Measurements from ENCODE around the gene CHMP3.
"Not testable (repeated sequence)": the region's sequence is repeated elsewhere in the genome, so short reads cannot be mapped to it uniquely, and the experiment has no call there.

Gene CHMP3

DNA sequence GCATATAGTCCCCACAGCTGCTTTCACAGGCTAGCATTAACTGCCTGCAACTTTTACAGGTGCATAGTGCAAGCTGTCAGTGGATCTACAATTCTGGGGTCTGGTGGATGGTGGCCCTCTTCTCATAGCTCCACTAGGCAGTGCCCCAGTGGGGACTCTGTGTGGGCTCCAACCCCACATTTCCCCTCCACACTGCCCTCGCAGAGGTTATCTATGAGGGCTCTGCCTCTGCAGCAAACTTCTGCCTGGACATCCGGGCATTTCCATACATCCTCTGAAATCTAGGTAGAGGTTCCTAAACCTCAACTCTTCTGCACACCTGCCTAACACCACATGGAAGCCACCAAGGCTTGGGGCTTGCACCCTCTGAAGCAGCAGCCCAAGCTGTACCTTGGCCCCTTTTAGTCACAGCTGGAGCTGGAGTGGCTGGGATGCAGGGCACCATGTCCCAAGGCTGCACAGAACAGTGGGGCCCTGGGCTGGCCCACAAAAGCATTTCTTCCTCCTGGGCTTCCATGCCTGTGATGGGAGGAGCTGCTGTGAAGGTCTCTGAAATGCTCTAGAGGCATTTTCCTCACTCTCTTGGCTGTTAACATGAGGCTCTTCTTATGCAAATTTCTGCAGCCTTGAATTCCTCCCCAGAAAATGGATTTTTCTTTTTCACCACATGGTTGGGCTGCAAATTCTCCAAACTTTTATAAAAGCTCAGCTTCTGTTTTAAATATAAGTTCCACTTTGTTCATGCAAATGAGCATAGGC lies 62.7 kb downstream of the CHMP3 start:
- no peak for DNase-seq

DNA sequence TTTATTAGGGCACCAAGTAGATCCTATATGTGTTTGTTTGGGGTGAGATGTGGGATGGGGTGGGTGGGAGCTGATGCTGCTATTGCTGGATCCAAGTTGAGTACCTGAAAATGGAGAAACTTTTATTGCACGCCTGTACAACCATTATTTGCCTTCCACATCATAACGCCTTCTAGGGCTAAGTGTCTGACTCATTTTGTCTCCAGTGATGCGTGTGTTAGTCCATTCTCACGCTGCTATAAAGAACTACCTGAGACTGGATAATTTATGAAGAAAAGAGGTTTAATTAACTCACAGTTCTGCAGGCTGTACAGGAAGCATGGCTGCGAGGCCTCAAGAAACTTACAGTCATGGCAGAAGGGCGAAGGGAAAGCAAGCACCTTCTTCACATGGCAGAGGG lies 63.9 kb downstream of the CHMP3 start:
- DNase-seq: no peak

DNA sequence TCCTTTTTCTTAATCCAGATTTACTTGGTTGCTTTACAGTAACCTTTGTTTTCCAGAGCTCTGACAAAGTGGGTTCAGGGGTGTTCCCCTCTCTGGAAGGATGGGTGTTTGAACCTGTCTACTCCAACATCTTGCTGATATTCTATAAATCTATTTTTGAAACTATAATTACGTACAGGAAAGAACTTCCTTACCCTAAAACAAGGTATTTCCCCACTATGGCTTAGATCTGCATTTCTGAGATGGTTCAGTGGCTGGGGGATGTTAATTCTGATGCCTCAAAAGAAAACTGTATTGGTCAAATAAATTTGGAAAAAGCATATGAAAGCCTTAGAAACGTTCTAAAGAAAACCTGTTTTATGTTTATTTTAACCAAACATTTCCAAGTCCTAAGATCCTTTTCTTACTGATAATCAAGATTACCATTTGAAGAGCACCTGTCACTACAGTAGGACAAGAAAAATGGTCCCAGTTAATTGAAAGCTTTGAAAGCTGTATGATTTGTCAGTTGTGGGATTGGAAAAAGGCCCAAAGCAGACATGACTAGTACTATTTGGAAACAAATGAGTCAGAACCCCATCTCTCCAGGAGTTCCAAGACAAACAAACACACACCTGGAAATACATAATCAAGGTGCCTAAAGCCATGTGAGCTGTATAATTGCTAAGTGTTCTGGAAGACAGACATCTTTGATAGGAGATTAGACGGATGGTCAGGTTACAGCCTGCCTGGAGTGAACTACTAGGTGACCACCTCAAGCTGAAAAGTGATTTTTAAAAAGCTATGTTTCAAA lies 64.6 kb downstream of the CHMP3 start:
- DNase-seq: no peak

DNA sequence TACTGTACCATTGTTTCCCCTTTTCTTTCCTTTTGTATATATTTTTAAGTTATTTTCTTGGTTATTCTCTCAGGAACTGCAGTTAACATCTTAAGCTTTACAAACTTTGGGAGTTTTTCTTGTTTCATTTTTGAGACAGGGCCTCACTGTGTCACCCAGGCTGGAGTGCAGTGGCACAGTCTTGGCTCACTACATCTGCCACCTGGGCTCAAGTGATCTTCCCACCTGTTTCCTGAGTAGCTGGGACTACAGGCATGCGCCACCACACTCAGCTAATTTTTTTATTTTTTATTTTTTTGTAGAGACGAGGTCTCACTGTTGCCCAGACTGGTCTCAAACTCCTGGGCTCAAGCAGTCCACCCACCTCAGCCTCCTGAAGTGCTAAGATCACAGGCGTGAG lies 66.9 kb downstream of the CHMP3 start:
- DNase-seq: not testable (repeated sequence)

- no peak for DNase-seq
Measured at GRCh38 chr2:86492048-86492453, 71.2 kb downstream of the CHMP3 start.

- no peak for DNase-seq
Measured at GRCh38 chr2:86491088-86491487, 72.2 kb downstream of the CHMP3 start.

DNA sequence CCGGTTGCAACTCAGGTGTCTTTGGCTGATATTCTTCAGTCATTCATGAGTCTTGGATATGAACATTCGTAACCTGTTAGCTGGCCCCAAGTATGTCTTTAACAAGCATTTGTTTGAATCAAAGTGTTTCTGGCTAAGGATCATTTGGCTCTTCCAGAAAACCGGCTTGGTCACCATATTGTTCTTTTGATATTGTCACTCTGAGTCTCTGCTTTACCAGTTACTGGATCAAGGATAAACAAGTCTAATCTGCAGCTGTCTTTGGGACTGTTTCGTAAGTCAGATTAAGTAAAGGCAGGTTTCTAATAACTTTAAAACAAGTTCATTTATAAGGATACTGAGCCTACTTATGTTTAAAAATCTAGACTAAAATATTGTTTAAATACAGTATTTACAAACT lies 73.0 kb downstream of the CHMP3 start:
- no peak for DNase-seq

DNA sequence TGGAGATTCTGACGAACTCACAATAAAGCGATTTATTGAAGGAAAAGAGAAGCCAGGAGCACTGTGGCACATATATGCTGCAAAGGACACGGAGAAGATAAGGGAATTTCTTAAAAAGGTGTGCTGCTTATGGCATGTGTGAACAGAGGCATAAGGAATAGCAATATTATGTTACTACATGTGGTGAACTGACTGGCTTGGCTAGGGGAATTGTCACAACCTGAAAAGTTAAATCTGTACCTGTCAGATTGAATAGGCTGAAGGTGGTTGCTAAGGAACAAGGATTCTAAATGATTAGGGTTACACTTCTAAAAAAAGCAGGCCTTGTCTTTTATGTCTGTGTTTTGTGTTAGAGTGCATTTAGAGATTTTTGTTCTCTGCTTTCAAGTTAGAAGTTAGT lies 73.7 kb downstream of the CHMP3 start:
- no peak for DNase-seq

GRCh38 chr2:86488561-86489250 lies 74.5 kb downstream of the CHMP3 start:
- DNase-seq: no peak

- DNase-seq: no peak
Measured at GRCh38 chr2:86487062-86487461, 76.2 kb downstream of the CHMP3 start.

DNA sequence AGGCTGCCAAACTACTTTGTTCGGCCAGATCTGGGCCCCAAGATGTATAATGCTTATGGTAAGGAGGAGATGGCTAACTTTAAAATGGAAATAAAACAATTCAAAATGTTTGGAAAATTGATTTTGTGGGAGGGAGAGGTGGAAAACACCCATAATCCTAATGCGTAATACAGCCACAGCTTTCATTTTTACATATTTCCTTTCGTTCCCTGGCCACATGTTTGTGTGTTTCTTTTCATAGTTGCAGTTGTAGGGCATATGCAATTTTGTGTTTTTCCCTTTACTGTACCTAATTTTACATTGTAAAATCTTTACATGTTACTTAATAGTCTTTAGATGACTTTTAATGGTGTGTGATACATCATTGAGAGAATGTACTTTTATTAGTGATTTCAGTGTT lies 77.4 kb downstream of the CHMP3 start:
- DNase-seq: no peak

GRCh38 chr2:86485103-86485502 lies 78.1 kb downstream of the CHMP3 start:
- no peak for DNase-seq

DNA sequence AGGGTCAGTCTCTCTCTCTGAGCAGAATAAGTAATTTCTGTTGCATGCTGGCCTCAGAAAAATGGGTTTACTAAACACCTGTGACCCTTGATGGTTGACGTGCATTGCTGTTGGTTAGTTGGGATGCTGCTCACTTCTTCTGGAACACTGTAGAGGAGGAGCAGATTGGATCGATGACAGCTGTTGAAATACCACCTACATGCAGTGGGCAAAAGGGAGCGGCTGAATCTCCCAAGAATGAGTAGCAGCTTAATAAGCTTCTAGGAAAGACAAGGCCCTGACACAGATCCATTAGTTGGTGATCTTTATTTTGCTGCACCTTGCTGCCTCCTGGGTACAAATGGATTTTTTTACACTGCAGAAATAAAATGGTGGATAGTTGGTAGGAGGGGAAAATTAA lies 78.9 kb downstream of the CHMP3 start:
- no peak for DNase-seq

DNA sequence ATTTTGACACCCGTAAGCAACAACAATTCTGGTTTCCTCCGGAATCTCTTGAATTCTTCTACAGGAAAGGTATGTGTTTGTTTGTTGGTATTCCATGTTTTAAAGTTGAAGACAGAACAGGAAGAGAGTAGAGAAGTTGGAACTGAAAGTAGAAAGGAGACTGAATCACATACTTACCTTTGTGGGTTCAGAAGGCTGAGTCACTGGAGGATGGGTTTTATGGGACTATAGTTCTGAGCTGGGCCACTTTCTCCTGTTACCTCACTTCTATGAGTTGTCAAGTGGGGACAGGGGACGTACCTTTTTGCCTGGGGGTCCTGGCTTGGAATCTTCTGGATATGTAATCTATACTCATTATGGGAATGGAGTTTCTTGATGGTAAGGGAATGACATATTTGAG lies 81.2 kb downstream of the CHMP3 start:
- DNase-seq: no peak

DNA sequence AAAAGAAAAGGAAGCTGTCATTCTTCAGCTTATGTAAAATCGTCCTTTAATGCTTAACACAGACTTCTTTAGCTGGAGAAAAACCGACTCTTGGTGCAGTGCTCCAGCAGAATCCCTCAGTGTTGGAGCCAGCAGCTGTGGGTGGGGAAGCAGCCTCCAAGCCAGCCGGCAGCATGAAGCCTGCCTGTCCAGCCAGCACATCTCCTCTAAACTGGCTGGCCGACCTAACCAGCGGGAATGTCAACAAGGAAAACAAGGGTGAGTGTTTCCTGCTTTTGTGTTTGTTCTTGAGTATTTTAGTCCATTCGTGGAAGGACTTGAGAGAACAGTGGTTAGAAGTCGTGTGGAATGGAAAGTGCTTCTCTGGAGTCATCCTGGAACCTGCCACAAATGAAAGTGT lies 83.1 kb downstream of the CHMP3 start:
- DNase-seq: no peak

GRCh38 chr2:86477349-86477748 lies 85.9 kb downstream of the CHMP3 start:
- no peak for DNase-seq

GRCh38 chr2:86476918-86477317 lies 86.3 kb downstream of the CHMP3 start:
- DNase-seq: no peak

- no peak for DNase-seq
Measured at GRCh38 chr2:86476092-86476491, 87.2 kb downstream of the CHMP3 start.

GRCh38 chr2:86471637-86472036 lies 91.6 kb downstream of the CHMP3 start:
- DNase-seq: no peak

GRCh38 chr2:86470890-86471289 lies 92.4 kb downstream of the CHMP3 start:
- no peak for DNase-seq

DNA sequence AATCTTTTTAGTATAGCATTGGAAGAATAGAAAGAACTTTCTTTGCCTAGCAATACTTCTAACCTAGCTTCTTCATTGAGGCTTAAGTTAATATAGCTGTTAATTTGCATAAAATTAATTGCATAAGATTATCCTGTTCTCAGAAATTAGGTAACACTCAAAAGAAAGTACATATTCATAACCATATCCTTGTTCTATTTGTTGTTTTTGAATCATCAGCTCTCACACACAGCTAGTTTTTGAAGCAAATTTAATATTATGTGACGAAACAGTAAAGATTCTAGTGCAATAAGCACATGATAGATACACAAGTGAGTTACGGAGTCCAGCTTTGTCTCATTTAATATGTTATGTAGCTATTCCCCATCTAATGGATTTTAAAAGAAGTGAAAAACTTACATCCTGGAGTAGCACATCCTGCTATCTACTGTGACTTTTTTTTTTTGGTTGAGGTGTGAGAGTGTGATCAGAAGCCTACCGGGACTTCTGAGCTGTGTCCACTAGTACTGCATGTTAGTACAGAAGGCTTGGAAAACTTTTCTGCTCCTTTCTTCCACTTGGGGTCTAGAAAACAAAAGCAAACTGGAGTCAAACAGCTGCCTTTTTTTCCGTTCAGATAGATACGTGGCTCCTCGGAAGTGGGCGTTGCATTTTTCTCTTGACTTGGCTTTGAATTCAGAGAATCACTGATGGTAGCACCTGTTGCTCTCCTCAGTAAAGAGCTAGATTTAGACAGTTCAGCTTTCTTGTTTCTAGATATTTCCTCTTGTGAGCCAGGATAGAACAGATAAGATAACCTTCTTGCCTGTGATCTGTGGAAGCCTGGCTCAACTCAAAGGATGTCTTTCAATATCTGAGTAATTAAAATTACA lies 94.8 kb downstream of the CHMP3 start:
- no peak for DNase-seq

GRCh38 chr2:86466306-86466705 lies 96.9 kb downstream of the CHMP3 start:
- DNase-seq: no peak

DNA sequence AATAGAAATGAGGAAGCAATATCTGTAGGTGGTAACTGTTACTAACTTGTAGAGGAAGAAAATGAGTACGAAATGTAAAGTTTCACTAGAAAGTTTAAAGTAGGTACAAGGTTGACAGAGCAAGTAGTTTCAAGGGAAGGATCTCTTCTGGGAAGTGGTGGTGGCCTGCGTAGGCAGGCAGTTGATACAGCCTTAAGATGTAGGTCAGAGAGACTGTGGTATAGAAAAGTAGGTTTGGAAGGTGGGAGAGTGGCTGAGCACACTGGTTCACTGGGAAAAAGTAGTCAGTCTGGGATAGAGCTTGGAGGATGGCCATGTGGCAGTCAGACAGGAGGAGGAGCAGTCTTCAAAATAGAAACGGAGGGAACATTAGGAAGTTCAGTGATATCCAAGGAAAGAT lies 98.6 kb downstream of the CHMP3 start:
- DNase-seq: no peak
